Measurements from ENCODE around the gene NUP188.

The NUP188 gene, protein sequence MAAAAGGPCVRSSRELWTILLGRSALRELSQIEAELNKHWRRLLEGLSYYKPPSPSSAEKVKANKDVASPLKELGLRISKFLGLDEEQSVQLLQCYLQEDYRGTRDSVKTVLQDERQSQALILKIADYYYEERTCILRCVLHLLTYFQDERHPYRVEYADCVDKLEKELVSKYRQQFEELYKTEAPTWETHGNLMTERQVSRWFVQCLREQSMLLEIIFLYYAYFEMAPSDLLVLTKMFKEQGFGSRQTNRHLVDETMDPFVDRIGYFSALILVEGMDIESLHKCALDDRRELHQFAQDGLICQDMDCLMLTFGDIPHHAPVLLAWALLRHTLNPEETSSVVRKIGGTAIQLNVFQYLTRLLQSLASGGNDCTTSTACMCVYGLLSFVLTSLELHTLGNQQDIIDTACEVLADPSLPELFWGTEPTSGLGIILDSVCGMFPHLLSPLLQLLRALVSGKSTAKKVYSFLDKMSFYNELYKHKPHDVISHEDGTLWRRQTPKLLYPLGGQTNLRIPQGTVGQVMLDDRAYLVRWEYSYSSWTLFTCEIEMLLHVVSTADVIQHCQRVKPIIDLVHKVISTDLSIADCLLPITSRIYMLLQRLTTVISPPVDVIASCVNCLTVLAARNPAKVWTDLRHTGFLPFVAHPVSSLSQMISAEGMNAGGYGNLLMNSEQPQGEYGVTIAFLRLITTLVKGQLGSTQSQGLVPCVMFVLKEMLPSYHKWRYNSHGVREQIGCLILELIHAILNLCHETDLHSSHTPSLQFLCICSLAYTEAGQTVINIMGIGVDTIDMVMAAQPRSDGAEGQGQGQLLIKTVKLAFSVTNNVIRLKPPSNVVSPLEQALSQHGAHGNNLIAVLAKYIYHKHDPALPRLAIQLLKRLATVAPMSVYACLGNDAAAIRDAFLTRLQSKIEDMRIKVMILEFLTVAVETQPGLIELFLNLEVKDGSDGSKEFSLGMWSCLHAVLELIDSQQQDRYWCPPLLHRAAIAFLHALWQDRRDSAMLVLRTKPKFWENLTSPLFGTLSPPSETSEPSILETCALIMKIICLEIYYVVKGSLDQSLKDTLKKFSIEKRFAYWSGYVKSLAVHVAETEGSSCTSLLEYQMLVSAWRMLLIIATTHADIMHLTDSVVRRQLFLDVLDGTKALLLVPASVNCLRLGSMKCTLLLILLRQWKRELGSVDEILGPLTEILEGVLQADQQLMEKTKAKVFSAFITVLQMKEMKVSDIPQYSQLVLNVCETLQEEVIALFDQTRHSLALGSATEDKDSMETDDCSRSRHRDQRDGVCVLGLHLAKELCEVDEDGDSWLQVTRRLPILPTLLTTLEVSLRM (N-terminal part only)

DNA sequence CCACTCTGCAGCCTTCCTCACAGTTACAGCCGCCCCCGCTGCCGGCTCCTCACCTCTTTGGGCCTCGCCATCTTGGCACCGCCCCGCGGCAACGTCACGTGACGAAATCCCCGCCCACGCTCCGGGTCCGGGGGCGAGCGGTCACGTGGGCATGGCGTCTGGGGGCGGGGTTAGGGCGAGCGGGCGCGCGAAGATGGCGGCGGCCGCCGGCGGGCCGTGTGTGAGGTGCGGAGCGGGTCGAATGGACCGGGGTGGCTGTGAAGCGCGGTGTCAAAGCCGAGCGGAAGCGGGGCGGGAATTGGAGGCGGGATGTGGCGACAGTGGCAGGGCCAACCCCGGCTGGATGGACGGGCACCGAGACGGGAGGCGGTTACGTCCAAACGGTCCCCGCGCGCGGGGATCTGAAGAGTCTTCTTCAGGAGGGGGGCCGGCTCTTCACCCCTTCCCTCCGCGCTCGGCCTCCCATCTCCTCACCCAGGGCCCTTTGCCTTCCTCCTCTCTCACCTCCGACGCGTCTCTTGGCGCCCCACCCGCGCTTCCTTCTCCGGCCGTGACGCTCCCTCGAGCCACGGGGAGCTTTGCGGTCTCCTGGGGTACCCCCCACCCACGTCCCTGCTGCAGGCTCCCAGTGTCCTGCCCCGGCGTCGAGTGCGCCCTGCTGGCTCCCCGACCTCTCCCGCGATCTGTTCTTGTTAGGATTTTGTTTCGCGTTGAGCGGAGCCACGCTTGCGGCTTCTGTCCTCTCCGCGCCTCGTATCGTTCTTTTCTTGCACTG is at the start of gene NUP188, which contains the start of gene DOLK:
NUP188 (plus strand) TSS at position 173 of the 775 bp plus-strand sequence; CDS start at position 194, 21 bp downstream.
DOLK (minus strand) TSS at position 77 of the 775 bp plus-strand sequence. CDS start 300 bp downstream, outside the sequence.
- DNase-seq: peak; percentile 78 to 91

DNA sequence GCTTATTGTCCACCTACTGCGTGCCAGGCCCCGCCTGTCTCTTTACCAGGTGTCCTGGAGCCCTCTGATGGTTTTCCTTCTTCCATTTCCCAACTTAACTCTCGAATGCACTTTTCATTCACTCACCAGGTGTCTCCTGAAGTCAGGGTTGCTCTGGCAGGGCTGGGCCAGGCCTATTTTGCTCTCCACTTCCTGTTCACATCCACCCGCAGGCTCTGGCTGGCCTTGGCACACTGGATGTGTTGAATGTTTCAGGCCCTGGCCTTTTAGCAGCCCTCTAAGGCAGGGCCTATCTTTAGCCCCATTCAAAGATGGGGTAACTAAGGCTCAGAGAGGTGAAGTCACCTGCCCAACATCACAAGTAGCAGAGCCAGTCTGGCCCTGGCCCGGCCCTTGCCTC is 49.1 kb upstream of the NUP188 start:
- no peak for DNase-seq

DNA sequence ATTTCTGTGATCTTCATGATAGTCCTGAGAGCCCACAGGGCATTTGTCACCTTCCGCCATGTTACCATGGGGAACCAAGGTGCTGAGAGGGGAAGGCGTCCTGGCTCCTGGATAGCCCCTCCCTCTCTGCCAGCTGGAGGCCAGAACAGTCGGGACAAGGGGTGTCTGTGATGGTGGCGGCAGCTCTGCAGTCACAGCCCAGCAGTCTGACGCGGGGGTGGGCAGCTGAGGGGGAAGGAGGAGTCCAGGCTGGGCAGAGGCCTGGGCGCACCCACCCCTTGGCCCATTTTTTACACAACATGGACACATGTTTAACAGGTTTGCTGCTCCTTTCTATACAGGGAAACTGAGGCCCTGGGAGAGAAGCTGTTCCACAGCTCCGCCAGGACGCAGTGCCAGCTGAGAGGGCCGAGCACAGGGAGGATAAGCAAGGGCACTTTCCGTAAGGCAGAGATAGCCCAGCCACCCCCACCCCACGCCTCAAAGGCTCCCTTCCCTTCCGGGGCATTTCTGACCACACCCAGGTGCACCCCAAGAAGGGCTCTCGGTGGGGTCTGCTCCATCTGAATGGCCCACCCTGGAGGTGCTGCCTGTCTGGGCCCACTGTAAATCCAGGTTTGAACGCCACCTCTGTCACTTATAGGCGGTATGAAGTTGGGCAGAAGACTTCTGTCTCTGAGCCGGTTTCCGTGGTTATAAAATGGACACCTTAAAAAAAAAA is 48.5 kb upstream of the NUP188 start:
- DNase-seq: no peak

DNA sequence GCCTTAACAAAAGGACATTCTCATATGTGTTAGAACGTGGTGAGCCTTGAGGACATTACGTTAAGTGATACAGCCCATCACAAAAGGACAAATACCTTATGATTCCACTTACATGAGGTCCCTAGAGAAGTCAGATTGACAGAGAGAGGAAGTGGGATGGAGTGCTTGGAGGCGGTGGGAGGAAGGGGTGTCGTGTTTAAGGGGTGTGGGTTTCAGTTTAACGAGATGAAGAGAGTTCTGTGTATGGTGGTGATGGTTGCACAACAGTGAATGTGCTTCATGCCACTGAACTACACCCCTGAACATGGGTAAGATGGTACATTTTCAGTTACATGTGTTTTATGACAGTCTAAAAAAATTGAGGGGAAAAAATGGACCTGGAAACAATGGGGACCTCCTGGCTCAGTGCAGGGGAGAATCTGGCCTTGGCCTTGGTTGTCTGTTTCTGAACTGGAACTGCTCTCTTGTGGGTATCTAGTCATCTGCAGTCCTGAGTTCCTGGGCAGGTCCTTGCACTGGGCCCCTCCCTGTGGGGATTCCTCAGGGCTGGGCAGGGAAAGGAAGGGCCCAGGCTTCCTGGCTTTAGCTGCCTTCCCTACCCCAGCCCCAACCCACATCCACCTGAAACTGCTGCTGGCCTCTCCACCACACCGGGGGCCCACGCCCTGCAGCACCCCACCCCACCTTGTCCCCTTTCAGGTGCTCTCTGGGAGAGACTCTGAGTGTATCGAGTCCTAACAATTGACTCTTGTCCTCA is 47.8 kb upstream of the NUP188 start:
- DNase-seq: no peak

DNA sequence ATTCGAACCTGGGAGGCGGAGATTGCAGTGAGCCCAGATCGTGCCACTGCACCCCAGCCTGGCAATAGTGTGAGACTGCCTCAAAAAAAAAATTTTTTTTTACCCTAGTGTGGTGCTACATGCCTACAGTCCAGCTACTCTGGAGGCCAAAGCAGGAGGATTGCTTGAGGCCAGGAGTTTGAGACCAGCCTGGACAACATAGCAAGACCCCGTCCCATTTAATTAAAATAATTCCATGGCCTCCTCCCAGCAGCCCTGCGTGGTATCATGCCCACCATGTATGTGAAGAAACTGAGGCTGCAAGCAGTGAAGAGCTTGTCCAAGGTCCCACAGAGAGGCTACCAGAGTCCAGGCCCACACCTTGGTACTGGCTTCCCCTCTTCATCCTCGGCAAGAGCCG is 46.1 kb upstream of the NUP188 start:
- DNase-seq: no peak

DNA sequence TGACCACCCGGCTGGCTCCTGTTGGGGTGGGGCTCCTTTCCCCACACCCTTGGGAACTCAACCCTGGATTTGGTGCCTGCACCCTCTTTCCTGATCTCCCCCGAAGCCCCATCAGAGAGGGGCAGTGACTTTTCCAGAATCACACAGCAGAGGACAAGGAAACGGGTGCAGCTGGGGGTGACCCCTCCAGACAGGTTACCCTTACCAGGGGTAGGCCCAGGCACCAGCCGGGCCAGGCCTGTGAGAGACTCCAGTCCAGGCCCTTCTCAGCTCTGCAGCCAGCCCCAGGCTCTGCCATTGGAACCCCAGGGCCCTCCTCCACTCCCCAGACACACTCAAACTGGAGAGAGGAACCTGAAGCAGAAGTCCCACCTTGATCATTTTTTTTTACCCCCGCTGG is 45.7 kb upstream of the NUP188 start:
- no peak for DNase-seq

DNA sequence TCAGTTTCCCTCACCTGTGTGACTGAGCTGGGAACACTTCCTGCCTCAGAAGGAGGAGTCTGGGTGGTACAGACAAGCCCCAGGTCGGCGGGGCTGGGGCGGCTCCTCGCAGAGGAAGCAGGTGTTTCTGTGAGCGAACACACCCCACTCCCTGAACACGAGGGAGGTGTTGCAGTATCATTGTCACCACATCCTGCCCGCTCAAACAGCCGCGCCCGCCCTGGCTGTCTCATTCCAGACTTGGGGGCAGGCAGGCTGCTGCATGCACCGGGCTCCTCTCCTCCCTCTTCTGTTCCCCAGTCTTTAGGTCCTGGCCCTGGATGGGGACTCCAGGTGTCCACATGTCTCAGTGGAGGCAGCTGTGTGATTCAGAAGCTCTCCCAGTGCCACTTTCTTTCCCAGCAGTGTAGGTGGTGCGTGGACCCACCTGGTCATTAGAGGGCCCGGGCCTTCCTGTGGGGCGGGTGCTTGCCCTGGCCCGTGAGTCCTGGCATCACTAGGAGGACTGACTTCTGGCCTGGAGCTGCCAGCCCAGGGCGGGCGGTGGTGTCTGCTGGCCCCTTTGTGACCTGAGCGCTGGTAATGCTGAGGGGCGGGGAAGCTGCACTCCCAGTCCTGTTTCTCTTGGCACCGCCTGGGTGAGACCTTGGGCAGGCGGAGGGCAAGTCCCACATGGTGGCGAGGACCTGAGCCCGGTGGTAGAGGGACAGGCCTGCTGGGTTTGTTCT is 45.0 kb upstream of the NUP188 start:
- DNase-seq: no peak

DNA sequence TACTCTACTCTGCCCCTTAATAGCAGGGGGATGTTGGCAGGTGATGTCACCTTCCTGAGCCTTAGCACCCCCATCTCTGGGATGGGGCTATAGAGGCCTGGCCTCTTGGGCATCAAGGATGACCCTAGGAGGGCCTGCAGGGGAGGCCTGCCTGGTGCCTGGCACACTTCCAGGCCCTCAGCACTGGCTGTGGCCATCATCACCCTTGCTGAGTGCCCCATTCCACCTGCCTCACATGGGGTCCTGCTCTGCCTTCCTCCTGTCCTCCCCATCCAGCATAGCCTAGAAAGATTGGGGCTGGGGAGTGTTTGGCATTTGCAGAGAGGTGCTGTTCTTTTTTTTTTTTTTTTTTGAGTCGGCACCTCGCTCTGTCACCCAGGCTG is 44.4 kb upstream of the NUP188 start:
- DNase-seq: no peak

DNA sequence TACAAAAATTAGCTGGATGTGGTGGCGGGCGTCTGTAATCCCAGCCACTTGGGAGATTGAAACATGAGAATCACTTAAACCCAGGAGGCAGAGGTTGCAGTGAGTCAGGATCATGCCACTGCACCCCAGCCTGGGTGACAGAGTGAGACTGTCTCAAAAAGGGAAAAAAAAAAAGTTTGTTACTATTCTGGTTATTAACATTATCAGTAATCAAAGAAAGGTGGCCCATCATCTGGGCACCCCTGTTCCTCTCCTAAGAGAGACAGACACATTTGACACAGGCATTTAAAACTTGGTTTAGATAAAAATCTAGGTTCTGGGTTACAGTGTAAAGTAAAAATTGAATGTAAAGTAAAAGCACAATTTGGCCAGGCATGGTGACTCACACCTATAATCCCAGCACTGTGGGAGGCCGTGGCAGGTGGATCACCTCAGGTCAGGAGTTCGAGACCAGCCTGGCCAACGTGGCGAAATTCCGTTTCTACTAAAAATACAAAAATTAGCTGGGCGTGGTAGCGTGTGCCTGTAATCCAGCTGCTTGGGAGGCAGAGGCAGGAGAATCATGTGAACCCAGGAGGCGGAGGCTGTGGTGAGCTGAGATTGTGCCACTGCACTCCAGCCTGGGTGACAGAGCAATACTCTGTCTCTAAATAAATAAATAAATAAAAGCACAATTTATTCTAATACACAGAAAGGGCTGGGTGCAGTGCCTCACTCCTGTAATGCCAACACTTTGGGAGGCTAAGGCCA is 43.5 kb upstream of the NUP188 start:
- DNase-seq: no peak

DNA sequence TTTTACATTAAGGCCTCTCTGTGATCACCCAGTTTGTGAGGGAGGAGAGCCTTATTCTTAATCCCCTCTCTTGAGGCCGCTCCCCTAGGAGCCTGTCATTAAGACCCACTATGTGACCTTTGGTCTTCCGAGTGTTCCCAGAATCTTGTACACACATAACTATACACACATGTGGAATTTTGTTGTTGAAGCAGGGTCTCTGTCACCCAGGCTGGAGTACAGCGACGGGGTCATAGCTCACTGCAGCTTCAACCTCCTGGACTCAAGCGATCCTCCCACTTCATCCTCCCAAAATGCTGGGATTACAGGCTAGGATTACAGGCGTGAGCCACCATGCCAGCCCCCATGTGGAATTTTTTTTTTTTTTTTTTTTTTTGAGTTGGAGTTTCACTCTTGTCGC is 41.5 kb upstream of the NUP188 start:
- DNase-seq: no peak

DNA sequence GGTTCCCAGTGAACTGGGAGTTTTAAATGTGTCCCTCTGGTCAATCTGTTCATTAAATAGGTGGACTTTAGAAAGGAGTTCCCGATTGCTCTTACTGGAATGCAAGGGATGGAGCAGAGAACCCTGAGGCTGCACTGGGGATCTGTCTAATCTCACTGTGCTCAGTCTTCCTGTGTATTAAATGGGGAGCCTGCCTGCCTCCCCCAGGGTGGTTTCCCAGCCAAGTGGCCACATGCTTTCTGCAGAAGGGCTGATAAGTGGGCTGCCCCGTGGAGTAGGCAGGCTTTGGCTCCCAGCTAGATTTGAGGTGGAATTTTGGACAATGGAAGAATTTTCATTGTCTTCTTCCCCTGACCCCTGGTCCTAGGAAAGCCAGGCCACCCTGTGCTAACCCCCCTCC is 40.8 kb upstream of the NUP188 start:
- no peak for DNase-seq

DNA sequence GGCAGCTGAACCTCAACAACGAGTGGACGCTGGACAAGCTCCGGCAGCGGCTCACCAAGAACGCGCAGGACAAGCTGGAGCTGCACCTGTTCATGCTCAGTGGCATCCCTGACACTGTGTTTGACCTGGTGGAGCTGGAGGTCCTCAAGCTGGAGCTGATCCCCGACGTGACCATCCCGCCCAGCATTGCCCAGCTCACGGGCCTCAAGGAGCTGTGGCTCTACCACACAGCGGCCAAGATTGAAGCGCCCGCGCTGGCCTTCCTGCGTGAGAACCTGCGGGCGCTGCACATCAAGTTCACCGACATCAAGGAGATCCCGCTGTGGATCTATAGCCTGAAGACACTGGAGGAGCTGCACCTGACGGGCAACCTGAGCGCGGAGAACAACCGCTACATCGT is 39.1 kb upstream of the NUP188 start:
- DNase-seq: no peak

DNA sequence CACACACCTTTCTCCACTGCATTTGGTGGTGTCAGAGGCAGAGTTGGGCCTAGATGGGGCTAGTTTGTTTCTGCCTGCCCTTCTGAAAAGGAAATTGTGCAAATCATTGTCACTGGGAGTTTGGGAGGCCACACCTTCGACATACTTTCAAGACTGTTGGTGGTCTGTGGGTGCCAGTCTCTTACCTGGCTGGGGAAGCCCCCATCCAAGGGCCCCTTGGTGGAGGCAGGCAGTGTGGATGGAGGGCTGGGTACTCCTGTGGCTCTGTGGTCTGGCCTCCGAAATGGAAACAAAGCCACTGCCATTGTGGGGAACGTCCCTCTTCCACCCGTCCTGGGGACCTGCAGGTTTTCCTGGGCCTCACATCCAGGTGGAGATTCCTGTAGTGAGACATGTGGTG is 37.6 kb upstream of the NUP188 start:
- DNase-seq: no peak

DNA sequence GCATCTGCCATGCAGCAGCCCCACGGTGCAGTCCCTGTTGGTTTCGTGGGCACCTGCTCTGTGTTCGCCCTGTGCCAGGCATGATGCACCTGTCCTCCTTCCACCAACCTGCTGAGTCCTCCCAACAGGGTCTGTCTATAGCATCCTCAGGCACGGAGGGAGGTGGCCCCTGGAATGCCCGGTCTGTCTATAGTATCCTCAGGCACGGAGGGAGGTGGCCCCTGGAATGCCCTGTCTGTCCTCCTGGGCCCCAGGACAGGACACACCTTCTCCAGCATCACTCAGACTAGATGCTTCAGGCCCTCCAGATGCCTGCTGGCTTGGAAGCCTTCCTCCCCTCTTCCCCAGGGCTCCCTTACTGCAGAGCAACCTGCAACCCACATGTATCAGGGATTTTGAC is 36.6 kb upstream of the NUP188 start:
- no peak for DNase-seq

DNA sequence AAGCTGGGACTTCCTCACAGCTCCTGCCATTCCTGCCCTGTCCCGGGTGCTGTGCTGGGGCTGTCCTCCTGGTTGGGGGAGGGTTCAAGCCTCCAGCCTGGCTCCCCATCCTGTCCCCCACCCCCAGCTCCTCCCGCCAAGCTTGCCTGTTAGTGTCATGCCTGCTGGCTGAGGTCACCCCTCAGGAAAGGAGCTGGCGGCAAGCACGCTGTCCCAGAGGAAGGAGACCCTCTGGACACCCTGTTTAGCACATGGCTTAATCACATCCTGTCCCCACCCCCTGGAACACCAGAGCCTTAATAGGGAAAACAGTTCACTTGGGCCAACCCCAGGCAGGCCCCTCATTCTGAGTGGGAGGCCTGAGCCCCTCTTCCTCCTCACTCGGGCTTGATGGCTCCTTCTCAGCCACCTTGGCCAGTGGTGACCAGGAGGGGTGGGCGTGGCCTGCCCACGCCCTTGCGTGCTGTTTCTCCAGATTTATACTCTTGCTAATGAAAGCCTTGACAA is 35.9 kb upstream of the NUP188 start:
- DNase-seq: no peak

DNA sequence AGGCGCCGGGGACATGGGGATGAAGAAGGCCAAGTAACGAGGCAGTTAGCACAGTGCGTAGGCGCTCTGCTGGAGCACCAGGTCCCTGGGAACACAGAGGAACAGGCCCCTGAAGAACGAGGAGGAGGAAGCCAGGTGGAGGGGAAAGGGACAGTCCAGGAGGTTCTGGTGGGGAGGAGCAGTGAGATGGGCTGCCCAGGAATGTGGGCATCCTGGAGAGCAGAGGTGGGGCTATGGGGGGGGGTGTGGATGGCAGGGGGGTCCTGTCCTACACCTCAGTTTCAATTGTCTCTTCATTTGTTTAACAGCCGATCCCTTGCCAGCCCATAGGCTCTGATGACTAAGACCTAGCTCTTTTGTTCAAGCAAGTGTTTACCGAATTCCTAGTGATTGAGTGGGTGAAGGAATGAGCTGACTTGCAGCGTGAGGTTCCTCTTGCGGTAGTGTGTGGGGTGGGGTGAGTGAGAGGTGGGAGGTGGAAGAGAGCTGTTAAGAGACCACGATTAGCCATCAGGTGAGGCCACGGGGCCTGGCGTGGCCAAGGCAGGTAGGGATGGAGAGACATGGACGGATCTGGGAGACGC is 35.1 kb upstream of the NUP188 start:
- DNase-seq: no peak

DNA sequence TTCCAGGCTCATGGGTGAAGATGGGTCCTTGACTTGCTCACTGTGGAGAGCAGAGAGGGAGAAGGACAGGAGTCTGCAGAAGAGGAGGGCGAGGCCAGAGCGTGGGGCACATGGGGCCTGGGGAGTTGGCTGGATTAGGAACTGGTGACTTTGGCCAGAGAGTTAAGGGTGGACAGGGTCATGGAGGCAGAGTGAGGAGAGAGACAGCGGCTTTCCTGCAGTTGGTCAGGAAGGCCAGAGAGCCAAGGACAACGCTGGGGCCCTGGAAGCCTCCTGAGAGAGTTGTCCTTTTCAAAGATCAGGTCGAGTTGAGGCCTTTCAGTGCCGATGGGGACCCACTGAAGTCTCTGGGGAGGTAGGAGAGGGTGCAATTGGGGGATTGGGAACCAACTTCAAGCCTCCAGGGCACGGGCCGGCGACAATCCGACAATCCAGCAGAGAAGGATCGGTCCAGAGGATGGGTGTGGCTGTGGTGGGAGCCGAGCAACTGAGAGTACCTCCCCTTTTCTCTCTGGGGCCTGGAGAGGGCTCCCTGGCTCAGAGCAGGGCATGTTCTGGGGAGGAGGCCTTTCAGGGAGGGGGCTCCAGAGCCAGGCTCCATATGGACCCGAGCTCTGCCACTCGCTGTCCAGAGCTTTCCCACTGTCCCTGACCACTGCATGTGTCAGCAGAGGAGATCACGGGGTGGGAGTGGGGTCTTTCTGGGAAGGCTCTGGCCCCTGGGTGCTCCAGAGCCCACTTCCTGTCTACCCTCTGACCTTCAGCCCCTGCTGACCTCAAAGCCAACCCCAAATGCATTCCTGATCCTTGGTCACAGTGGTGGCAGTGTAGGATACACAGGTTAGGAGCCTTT is 34.2 kb upstream of the NUP188 start:
- no peak for DNase-seq
